ENCODE results near the gene SDC3.

DNA sequence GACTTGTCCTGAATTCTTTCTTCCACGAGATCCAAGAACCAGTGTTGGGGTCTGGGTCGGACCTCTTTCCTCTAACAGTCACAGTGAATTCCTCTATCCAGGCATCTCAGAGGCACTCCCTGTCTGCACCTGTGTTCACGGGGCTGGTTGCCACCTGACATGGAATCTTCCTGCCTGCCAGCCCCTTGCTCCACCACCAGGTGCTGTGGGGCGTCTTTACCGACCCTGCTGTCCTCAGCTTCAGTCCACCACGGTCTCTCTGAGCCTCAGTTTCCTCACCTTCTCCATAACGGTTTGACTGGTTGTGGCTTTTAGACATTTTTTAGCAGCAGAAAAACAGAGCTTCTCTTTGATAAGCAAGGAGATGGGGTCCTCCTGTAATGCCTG is 62.7 kb downstream of the SDC3 start:
- no peak for TF ChIP-seq POLR2A (IDR thresholded peaks at IDR 0.05)
- TF ChIP-seq, protein P1, sequence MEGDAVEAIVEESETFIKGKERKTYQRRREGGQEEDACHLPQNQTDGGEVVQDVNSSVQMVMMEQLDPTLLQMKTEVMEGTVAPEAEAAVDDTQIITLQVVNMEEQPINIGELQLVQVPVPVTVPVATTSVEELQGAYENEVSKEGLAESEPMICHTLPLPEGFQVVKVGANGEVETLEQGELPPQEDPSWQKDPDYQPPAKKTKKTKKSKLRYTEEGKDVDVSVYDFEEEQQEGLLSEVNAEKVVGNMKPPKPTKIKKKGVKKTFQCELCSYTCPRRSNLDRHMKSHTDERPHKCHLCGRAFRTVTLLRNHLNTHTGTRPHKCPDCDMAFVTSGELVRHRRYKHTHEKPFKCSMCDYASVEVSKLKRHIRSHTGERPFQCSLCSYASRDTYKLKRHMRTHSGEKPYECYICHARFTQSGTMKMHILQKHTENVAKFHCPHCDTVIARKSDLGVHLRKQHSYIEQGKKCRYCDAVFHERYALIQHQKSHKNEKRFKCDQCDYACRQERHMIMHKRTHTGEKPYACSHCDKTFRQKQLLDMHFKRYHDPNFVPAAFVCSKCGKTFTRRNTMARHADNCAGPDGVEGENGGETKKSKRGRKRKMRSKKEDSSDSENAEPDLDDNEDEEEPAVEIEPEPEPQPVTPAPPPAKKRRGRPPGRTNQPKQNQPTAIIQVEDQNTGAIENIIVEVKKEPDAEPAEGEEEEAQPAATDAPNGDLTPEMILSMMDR (IDR thresholded peaks at IDR 0.05): no peak

Measured in heart left ventricle (tissue), 13 donors.